ENCODE results near the gene C11orf97. TPM values are rescaled to one million over a fixed set of nuclear protein-coding genes. Genes with fewer than 3 reads are reported as not detected.
"Not testable (repeated sequence)": the region's sequence is repeated elsewhere in the genome, so short reads cannot be mapped to it uniquely, and the experiment has no call there.

C11orf97 gene
- total RNA-seq, 1 donor from 2014 or later, result not detected

- not testable (repeated sequence) for H3K36me3 ChIP-seq (ENCODE audit: control insufficient read depth in 3 of 3, insufficient read depth in 3 of 3, low read length in 3 of 3); H3K27me3 ChIP-seq (ENCODE audit: control insufficient read depth in 3 of 3, insufficient read depth in 3 of 3, low read length in 3 of 3); H3K4me1 ChIP-seq (ENCODE audit: control insufficient read depth in 3 of 3, insufficient read depth in 3 of 3, low read length in 3 of 3)
Measured at GRCh38 chr11:94555752-94556329, 43.6 kb downstream of the C11orf97 start.

GRCh38 chr11:94557421-94557820, 45.2 kb downstream of the C11orf97 start:
- no peak overlapping the region for H3K27ac ChIP-seq (ENCODE audit: low read depth, low read length)
- H3K9me3 ChIP-seq (ENCODE audit: control insufficient read depth in 3 of 3, low read length in 3 of 3), result no peaks in the 10 kb centered on the region
- no peak overlapping the region for H3K4me3 ChIP-seq (ENCODE audit: low read length in 3 of 3)
- H3K27me3 ChIP-seq (ENCODE audit: control insufficient read depth in 3 of 3, insufficient read depth in 3 of 3, low read length in 3 of 3), result no peaks in the 10 kb centered on the region
- H3K4me1 ChIP-seq (ENCODE audit: control insufficient read depth in 3 of 3, insufficient read depth in 3 of 3, low read length in 3 of 3), result no peaks in the 10 kb centered on the region
- no peak overlapping the region for H3K9ac ChIP-seq (ENCODE audit: low read depth in 1 of 3, low read length in 3 of 3)
- no peaks in the 10 kb centered on the region for H3K36me3 ChIP-seq (ENCODE audit: control insufficient read depth in 3 of 3, insufficient read depth in 3 of 3, low read length in 3 of 3)

More at GRCh38 chr11:94555752-94556329, 43.6 kb downstream of the C11orf97 start:
- H3K27ac ChIP-seq (ENCODE audit: low read depth, low read length); H3K4me3 ChIP-seq (ENCODE audit: low read length in 3 of 3); H3K9ac ChIP-seq (ENCODE audit: low read depth in 1 of 3, low read length in 3 of 3); H3K9me3 ChIP-seq (ENCODE audit: control insufficient read depth in 3 of 3, low read length in 3 of 3): not testable (repeated sequence)

- no peak overlapping the region for H3K4me3 ChIP-seq (ENCODE audit: low read length in 3 of 3)
- no peak overlapping the region for H3K27ac ChIP-seq (ENCODE audit: low read depth, low read length)
- H3K36me3 ChIP-seq (ENCODE audit: control insufficient read depth in 3 of 3, insufficient read depth in 3 of 3, low read length in 3 of 3), result no peaks in the 10 kb centered on the region
- H3K27me3 ChIP-seq (ENCODE audit: control insufficient read depth in 3 of 3, insufficient read depth in 3 of 3, low read length in 3 of 3), result no peaks in the 10 kb centered on the region
- no peak overlapping the region for H3K9ac ChIP-seq (ENCODE audit: low read depth in 1 of 3, low read length in 3 of 3)
- H3K4me1 ChIP-seq (ENCODE audit: control insufficient read depth in 3 of 3, insufficient read depth in 3 of 3, low read length in 3 of 3), result no peaks in the 10 kb centered on the region
- H3K9me3 ChIP-seq (ENCODE audit: control insufficient read depth in 3 of 3, low read length in 3 of 3), result no peaks in the 10 kb centered on the region
Measured at GRCh38 chr11:94557992-94558391, 45.7 kb downstream of the C11orf97 start.

- Histone ChIP-seq H3K4me3 (ENCODE audit: low read length in 3 of 3) (no peak overlapping the region), H3K36me3 (ENCODE audit: control insufficient read depth in 3 of 3, insufficient read depth in 3 of 3, low read length in 3 of 3) (no peaks in the 10 kb centered on the region), H3K27me3 (ENCODE audit: control insufficient read depth in 3 of 3, insufficient read depth in 3 of 3, low read length in 3 of 3) (no peaks in the 10 kb centered on the region), H3K27ac (ENCODE audit: low read depth, low read length) (no peak overlapping the region), H3K9ac (ENCODE audit: low read depth in 1 of 3, low read length in 3 of 3) (no peak overlapping the region), H3K9me3 (ENCODE audit: control insufficient read depth in 3 of 3, low read length in 3 of 3) (no peaks in the 10 kb centered on the region), H3K4me1 (ENCODE audit: control insufficient read depth in 3 of 3, insufficient read depth in 3 of 3, low read length in 3 of 3) (no peaks in the 10 kb centered on the region)
Measured at GRCh38 chr11:94558468-94558867, 46.2 kb downstream of the C11orf97 start.

GRCh38 chr11:94558932-94559331, 46.7 kb downstream of the C11orf97 start:
- Histone ChIP-seq H3K4me1 (ENCODE audit: control insufficient read depth in 3 of 3, insufficient read depth in 3 of 3, low read length in 3 of 3) (no peaks in the 10 kb centered on the region), H3K4me3 (ENCODE audit: low read length in 3 of 3) (no peak overlapping the region), H3K27me3 (ENCODE audit: control insufficient read depth in 3 of 3, insufficient read depth in 3 of 3, low read length in 3 of 3) (no peaks in the 10 kb centered on the region), H3K36me3 (ENCODE audit: control insufficient read depth in 3 of 3, insufficient read depth in 3 of 3, low read length in 3 of 3) (no peaks in the 10 kb centered on the region), H3K9me3 (ENCODE audit: control insufficient read depth in 3 of 3, low read length in 3 of 3) (no peaks in the 10 kb centered on the region), H3K9ac (ENCODE audit: low read depth in 1 of 3, low read length in 3 of 3) (no peak overlapping the region), H3K27ac (ENCODE audit: low read depth, low read length) (no peak overlapping the region)

- H3K4me1 ChIP-seq (ENCODE audit: control insufficient read depth in 3 of 3, insufficient read depth in 3 of 3, low read length in 3 of 3), result no peaks in the 10 kb centered on the region
Measured at GRCh38 chr11:94559361-94559760, 47.1 kb downstream of the C11orf97 start.

GRCh38 chr11:94560834-94561233, 48.6 kb downstream of the C11orf97 start:
- H3K36me3 ChIP-seq (ENCODE audit: control insufficient read depth in 3 of 3, insufficient read depth in 3 of 3, low read length in 3 of 3), result no peaks in the 10 kb centered on the region
- H3K27me3 ChIP-seq (ENCODE audit: control insufficient read depth in 3 of 3, insufficient read depth in 3 of 3, low read length in 3 of 3), result no peaks in the 10 kb centered on the region

More at GRCh38 chr11:94559361-94559760, 47.1 kb downstream of the C11orf97 start:
- Histone ChIP-seq H3K9me3 (ENCODE audit: control insufficient read depth in 3 of 3, low read length in 3 of 3) (no peaks in the 10 kb centered on the region), H3K4me3 (ENCODE audit: low read length in 3 of 3) (no peak overlapping the region), H3K36me3 (ENCODE audit: control insufficient read depth in 3 of 3, insufficient read depth in 3 of 3, low read length in 3 of 3) (no peaks in the 10 kb centered on the region), H3K9ac (ENCODE audit: low read depth in 1 of 3, low read length in 3 of 3) (no peak overlapping the region), H3K27ac (ENCODE audit: low read depth, low read length) (no peak overlapping the region), H3K27me3 (ENCODE audit: control insufficient read depth in 3 of 3, insufficient read depth in 3 of 3, low read length in 3 of 3) (no peaks in the 10 kb centered on the region)

GRCh38 chr11:94563176-94563847, 51.1 kb downstream of the C11orf97 start:
- Histone ChIP-seq H3K36me3 (ENCODE audit: control insufficient read depth in 3 of 3, insufficient read depth in 3 of 3, low read length in 3 of 3) (no peaks in the 10 kb centered on the region), H3K9ac (ENCODE audit: low read depth in 1 of 3, low read length in 3 of 3) (no peak overlapping the region), H3K4me3 (ENCODE audit: low read length in 3 of 3) (no peak overlapping the region), H3K27ac (ENCODE audit: low read depth, low read length) (no peak overlapping the region), H3K4me1 (ENCODE audit: control insufficient read depth in 3 of 3, insufficient read depth in 3 of 3, low read length in 3 of 3) (no peaks in the 10 kb centered on the region), H3K9me3 (ENCODE audit: control insufficient read depth in 3 of 3, low read length in 3 of 3) (no peaks in the 10 kb centered on the region), H3K27me3 (ENCODE audit: control insufficient read depth in 3 of 3, insufficient read depth in 3 of 3, low read length in 3 of 3) (no peaks in the 10 kb centered on the region)

More at GRCh38 chr11:94560834-94561233, 48.6 kb downstream of the C11orf97 start:
- Histone ChIP-seq H3K4me1 (ENCODE audit: control insufficient read depth in 3 of 3, insufficient read depth in 3 of 3, low read length in 3 of 3) (no peaks in the 10 kb centered on the region), H3K9ac (ENCODE audit: low read depth in 1 of 3, low read length in 3 of 3) (no peak overlapping the region), H3K4me3 (ENCODE audit: low read length in 3 of 3) (no peak overlapping the region), H3K9me3 (ENCODE audit: control insufficient read depth in 3 of 3, low read length in 3 of 3) (no peaks in the 10 kb centered on the region), H3K27ac (ENCODE audit: low read depth, low read length) (no peak overlapping the region)

- H3K4me1 ChIP-seq (ENCODE audit: control insufficient read depth in 3 of 3, insufficient read depth in 3 of 3, low read length in 3 of 3), result no peaks in the 10 kb centered on the region
- no peaks in the 10 kb centered on the region for H3K27me3 ChIP-seq (ENCODE audit: control insufficient read depth in 3 of 3, insufficient read depth in 3 of 3, low read length in 3 of 3)
- no peak overlapping the region for H3K27ac ChIP-seq (ENCODE audit: low read depth, low read length)
- H3K9ac ChIP-seq (ENCODE audit: low read depth in 1 of 3, low read length in 3 of 3), result no peak overlapping the region
- H3K36me3 ChIP-seq (ENCODE audit: control insufficient read depth in 3 of 3, insufficient read depth in 3 of 3, low read length in 3 of 3), result no peaks in the 10 kb centered on the region
- H3K4me3 ChIP-seq (ENCODE audit: low read length in 3 of 3), result no peak overlapping the region
- H3K9me3 ChIP-seq (ENCODE audit: control insufficient read depth in 3 of 3, low read length in 3 of 3), result no peaks in the 10 kb centered on the region
Measured at GRCh38 chr11:94563848-94564467, 51.7 kb downstream of the C11orf97 start.

GRCh38 chr11:94567181-94567670, 55.0 kb downstream of the C11orf97 start, which contains the start of gene PIWIL4:
Gene PIWIL4 (plus strand): TSS chr11:94567368. CDS start chr11:94567519, 151 bp downstream.
- no peaks in the 10 kb centered on the region for H3K9me3 ChIP-seq (ENCODE audit: control insufficient read depth in 3 of 3, low read length in 3 of 3)
- H3K27ac ChIP-seq (ENCODE audit: low read depth, low read length), result no peak within 1 kb of the TSS
- no peaks in the 10 kb centered on the region for H3K27me3 ChIP-seq (ENCODE audit: control insufficient read depth in 3 of 3, insufficient read depth in 3 of 3, low read length in 3 of 3)
- no peak within 1 kb of the TSS for H3K9ac ChIP-seq (ENCODE audit: low read depth in 1 of 3, low read length in 3 of 3)
- no peak within 1 kb of the TSS for H3K4me3 ChIP-seq (ENCODE audit: low read length in 3 of 3)
- no peaks in the 10 kb centered on the region for H3K36me3 ChIP-seq (ENCODE audit: control insufficient read depth in 3 of 3, insufficient read depth in 3 of 3, low read length in 3 of 3)
- H3K4me1 ChIP-seq (ENCODE audit: control insufficient read depth in 3 of 3, insufficient read depth in 3 of 3, low read length in 3 of 3), result no peaks in the 10 kb centered on the region

All from skeletal muscle tissue (tissue), 4 donors.